PC-9 (cell line): ENCODE data around the gene GKAP1.
"Not testable (repeated sequence)": the region's sequence is repeated elsewhere in the genome, so short reads cannot be mapped to it uniquely, and the experiment has no call there.

ENCODE experiments used
- EZH2 ChIP-seq: fragments of 200-600 bp; sonication (generic); IDR thresholded peaks from 2 replicates; pipeline ENCODE4 v1.8.0; 2017; ENCODE audit warnings: antibody characterized with exemption, low read depth
- TF ChIP-seq, protein P1 (sequence below): fragments of 200-600 bp; sonication (generic); conservative IDR thresholded peaks from 2 replicates; pipeline ENCODE4 v1.6.1; 2017; ENCODE audit warnings: mixed run types, antibody characterized with exemption, mild to moderate bottlenecking, moderate library complexity

DNA sequence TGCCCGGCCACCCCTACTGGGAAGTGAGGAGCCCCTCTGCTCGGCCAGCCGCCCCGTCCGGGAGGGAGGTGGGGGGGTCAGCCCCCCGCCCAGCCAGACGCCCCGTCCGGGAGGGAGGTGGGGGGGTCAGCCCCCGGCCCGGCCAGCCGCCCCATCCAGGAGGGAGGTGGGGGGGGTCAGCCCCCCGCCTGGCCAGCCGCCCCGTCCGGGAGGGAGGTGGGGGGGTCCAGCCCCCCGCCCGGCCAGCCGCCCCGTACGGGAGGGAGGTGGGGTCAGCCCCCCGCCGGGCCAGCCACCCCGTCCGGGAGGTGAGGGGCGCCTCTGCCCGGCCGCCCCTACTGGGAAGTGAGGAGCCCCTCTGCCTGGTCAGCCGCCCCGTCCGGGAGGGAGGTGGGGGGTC is 13.1 kb downstream of the GKAP1 start:
- TF ChIP-seq, protein P1, sequence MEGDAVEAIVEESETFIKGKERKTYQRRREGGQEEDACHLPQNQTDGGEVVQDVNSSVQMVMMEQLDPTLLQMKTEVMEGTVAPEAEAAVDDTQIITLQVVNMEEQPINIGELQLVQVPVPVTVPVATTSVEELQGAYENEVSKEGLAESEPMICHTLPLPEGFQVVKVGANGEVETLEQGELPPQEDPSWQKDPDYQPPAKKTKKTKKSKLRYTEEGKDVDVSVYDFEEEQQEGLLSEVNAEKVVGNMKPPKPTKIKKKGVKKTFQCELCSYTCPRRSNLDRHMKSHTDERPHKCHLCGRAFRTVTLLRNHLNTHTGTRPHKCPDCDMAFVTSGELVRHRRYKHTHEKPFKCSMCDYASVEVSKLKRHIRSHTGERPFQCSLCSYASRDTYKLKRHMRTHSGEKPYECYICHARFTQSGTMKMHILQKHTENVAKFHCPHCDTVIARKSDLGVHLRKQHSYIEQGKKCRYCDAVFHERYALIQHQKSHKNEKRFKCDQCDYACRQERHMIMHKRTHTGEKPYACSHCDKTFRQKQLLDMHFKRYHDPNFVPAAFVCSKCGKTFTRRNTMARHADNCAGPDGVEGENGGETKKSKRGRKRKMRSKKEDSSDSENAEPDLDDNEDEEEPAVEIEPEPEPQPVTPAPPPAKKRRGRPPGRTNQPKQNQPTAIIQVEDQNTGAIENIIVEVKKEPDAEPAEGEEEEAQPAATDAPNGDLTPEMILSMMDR = not testable (repeated sequence)
- TF ChIP-seq EZH2 = not testable (repeated sequence)
